IPS-20b (cell line): ENCODE measurements around the gene RAD9A.
"Not testable (repeated sequence)": the region's sequence is repeated elsewhere in the genome, so short reads cannot be mapped to it uniquely, and the experiment has no call there.

Experiments
- H3K27ac ChIP-seq: one replicate; pipeline ENCODE4 v1.5.1; 2013; ENCODE audit warnings: low read length
- H3K27me3 ChIP-seq: 2 replicates; pipeline ENCODE4 v1.6.1; 2013; ENCODE audit warnings: mild to moderate bottlenecking, low read length, inconsistent platforms; ENCODE audit not compliant: insufficient read depth
- H3K36me3 ChIP-seq: 2 replicates; pipeline ENCODE4 v1.6.1; 2013; ENCODE audit warnings: low read depth, mild to moderate bottlenecking, inconsistent platforms, low read length, moderate library complexity; ENCODE audit not compliant: insufficient read depth
- H3K4me1 ChIP-seq: 2 replicates; pipeline ENCODE4 v1.6.1; 2013; ENCODE audit warnings: mild to moderate bottlenecking, control low read depth, inconsistent platforms, low read length, moderate library complexity; ENCODE audit not compliant: insufficient read depth
- H3K4me3 ChIP-seq: 2 replicates; pipeline ENCODE4 v1.5.1; 2013; ENCODE audit warnings: mild to moderate bottlenecking, low read length, inconsistent platforms
- H3K9ac ChIP-seq: 2 replicates; pipeline ENCODE4 v1.6.1; 2013; ENCODE audit warnings: low read depth, mild to moderate bottlenecking, inconsistent platforms, low read length, moderate library complexity
- H3K9me3 ChIP-seq: 2 replicates; pipeline ENCODE4 v1.6.1; 2013; ENCODE audit warnings: mild to moderate bottlenecking, low read depth, low read length, inconsistent platforms; ENCODE audit not compliant: insufficient read depth

RAD9A gene

DNA sequence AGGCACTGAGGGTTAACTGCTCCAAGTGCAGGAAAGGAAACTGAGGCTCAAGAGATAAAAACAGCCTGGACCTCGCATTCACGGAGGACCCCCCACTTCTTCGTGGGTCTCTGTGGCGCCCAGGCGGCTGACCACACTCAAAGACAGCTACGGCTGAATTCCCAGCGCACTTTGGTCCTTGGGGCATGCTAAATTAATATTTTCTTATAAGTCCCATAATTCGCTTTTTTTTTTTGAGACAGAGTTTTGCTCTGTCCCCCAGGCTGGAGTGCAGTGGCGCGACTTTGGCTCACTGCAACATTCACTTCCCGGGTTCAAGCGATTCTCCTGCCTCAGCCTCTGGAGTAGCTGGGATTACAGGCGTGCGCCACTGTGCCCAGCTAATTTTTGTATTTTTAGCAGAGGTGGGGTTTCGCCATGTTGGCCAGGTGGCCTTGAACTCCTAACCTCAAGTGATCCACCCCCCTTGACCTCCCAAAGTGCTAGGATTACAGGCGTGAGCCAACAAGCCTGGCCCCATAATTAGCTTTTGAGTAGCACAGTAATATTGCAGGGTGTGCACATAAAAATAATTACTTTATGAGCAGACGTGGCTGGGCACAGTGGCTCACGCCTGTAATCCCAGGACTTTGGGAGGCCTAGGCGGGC lies 10.5 kb downstream of the RAD9A start:
- H3K27me3 ChIP-seq, H3K9me3 ChIP-seq, H3K27ac ChIP-seq, H3K4me1 ChIP-seq: not testable (repeated sequence)
- peak overlapping the region; percentile 61; the same call in 1 of the 2 replicates for H3K9ac ChIP-seq
- H3K4me3 ChIP-seq: peak overlapping the region; percentile 56
- peaks cover 30% of the 10 kb centered on the region for H3K36me3 ChIP-seq

DNA sequence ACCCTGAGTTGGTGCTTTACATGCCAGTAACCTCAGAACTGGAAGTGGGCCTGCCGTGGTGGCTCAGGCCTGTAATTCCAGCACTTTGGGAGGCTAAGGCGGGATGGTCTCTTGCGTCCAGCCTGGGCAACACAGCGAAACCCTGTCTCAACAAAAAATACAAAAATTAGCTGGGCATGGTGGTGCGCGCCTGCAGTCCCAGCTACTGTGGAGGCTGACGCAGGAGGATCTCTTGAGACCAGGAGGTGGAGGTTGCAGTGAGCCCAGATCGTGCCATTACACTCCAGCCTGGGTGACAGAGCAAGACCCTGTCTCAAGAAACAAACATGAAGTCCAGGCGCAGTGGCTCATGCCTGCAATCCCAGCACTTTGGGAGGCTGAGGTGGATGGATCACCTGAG lies 11.3 kb downstream of the RAD9A start:
- not testable (repeated sequence) for H3K9ac ChIP-seq, H3K4me3 ChIP-seq

GRCh38 chr11:67404515-67405195 lies 12.9 kb downstream of the RAD9A start:
- Histone ChIP-seq H3K27me3 (no peaks in the 10 kb centered on the region), H3K4me1 (peaks cover 6% of the 10 kb centered on the region; the same call in 1 of the 2 replicates), H3K4me3 (no peak overlapping the region), H3K27ac (no peak overlapping the region), H3K9me3 (no peaks in the 10 kb centered on the region), H3K36me3 (peaks cover 8% of the 10 kb centered on the region; the same call in 1 of the 2 replicates), H3K9ac (no peak overlapping the region)

More for the DNA sequence above, 11.3 kb downstream of the RAD9A start:
- not testable (repeated sequence) for H3K27ac ChIP-seq, H3K4me1 ChIP-seq, H3K27me3 ChIP-seq, H3K9me3 ChIP-seq
- peaks cover 22% of the 10 kb centered on the region for H3K36me3 ChIP-seq

- Histone ChIP-seq H3K27ac (no peak overlapping the region), H3K9me3 (no peaks in the 10 kb centered on the region), H3K4me1 (peaks cover 8% of the 10 kb centered on the region; the same call in 1 of the 2 replicates), H3K27me3 (no peaks in the 10 kb centered on the region), H3K4me3 (no peak overlapping the region), H3K9ac (no peak overlapping the region), H3K36me3 (peaks cover 4% of the 10 kb centered on the region; the same call in 1 of the 2 replicates)
Measured at GRCh38 chr11:67405196-67405567, 13.4 kb downstream of the RAD9A start.

DNA sequence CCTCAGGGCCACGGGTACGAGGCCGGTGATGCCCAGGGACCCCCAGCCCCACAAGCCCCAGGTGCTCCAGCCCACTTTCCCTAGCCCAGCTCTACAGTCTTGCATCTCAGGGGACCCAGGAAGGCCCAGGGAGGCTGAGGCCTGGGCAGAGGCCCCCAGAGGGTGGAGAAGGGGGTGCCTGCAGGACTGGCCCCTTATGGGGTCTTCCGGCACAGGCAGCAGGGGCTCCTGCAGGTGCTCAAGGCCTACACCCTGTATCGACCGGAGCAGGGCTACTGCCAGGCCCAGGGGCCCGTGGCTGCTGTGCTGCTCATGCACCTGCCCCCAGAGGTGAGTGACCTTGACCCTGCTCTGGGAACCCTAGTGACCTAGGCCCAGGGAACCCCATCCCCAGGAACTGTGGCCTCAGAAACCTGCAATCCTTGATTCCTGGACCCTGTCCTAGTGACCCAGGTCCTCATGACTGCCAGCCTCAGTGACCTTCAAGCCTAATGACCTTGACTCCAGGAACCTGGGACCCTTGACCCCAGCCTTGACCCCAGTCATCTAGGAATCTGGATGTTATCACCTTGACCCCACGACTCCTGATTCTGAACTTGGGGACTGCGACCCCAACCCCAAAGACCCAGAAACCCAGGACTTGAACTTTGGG lies 14.0 kb downstream of the RAD9A start:
- Histone ChIP-seq H3K9me3 (no peaks in the 10 kb centered on the region), H3K27ac (no peak overlapping the region), H3K4me3 (no peak overlapping the region), H3K36me3 (no peaks in the 10 kb centered on the region), H3K27me3 (no peaks in the 10 kb centered on the region), H3K4me1 (peaks cover 8% of the 10 kb centered on the region; the same call in 1 of the 2 replicates), H3K9ac (no peak overlapping the region)

DNA sequence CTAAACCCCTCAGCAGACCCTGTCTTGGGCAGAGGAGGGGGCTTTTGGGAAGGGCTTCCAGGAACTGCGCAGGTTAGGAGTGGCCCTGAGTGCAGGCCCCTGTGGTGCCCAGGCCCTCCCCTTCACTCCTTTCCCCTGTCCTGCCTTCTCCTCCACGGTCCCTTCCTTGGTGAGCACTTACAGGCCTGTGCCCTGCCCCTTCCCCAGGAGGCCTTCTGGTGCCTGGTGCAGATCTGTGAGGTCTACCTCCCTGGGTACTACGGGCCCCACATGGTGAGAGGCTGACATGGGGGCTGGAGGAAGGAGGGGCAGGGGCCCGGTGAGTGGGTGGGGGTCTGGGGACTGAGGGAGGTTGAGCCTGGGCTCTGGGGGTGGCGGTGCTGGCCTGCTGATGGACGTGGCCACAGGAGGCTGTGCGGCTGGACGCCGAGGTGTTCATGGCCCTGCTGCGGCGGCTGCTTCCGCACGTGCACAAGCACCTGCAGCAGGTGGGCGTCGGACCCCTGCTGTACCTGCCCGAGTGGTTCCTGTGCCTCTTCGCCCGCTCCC lies 14.7 kb downstream of the RAD9A start:
- Histone ChIP-seq H3K4me1 (peaks cover 8% of the 10 kb centered on the region; the same call in 1 of the 2 replicates), H3K27ac (no peak overlapping the region), H3K9ac (no peak overlapping the region), H3K36me3 (no peaks in the 10 kb centered on the region), H3K9me3 (no peaks in the 10 kb centered on the region), H3K4me3 (no peak overlapping the region), H3K27me3 (peaks cover 4% of the 10 kb centered on the region; the same call in 1 of the 2 replicates)

GRCh38 chr11:67406969-67407687 lies 15.3 kb downstream of the RAD9A start:
- Histone ChIP-seq H3K27me3 (peaks cover 10% of the 10 kb centered on the region), H3K4me1 (peaks cover 6% of the 10 kb centered on the region; the same call in 1 of the 2 replicates), H3K4me3 (no peak overlapping the region), H3K27ac (no peak overlapping the region), H3K9me3 (no peaks in the 10 kb centered on the region), H3K36me3 (no peaks in the 10 kb centered on the region), H3K9ac (no peak overlapping the region)

GRCh38 chr11:67407688-67408163 lies 15.9 kb downstream of the RAD9A start:
- H3K36me3 ChIP-seq: no peaks in the 10 kb centered on the region
- H3K27me3 ChIP-seq: peaks cover 16% of the 10 kb centered on the region
- peaks cover 3% of the 10 kb centered on the region; the same call in 1 of the 2 replicates for H3K4me1 ChIP-seq
- H3K9ac ChIP-seq: no peak overlapping the region
- H3K9me3 ChIP-seq: no peaks in the 10 kb centered on the region
- no peak overlapping the region for H3K4me3 ChIP-seq
- no peak overlapping the region for H3K27ac ChIP-seq

- Histone ChIP-seq H3K4me1 (peaks cover 3% of the 10 kb centered on the region; the same call in 1 of the 2 replicates), H3K9ac (no peak overlapping the region), H3K27me3 (peaks cover 24% of the 10 kb centered on the region), H3K36me3 (no peaks in the 10 kb centered on the region), H3K4me3 (no peak overlapping the region), H3K27ac (no peak overlapping the region), H3K9me3 (no peaks in the 10 kb centered on the region)
Measured at GRCh38 chr11:67408437-67409200, 16.8 kb downstream of the RAD9A start.

DNA sequence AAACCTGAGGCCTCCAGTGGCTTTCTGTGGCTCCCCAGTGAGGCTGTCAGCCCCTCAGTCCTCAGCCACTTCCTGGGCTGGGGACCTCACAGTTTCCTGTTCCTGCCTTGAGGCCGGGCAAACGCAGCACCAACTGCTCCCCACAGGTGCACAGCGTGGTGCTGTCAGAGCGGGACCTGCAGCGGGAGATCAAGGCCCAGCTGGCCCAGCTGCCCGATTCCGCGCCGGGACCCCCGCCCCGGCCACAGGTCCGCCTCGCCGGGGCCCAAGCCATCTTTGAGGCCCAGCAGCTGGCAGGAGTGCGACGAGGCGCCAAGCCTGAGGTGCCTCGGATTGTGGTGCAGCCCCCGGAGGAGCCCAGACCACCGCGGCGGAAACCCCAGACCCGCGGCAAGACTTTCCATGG lies 17.5 kb downstream of the RAD9A start:
- Histone ChIP-seq H3K4me1 (peaks cover 3% of the 10 kb centered on the region; the same call in 1 of the 2 replicates), H3K9ac (no peak overlapping the region), H3K27me3 (peaks cover 24% of the 10 kb centered on the region), H3K9me3 (no peaks in the 10 kb centered on the region), H3K36me3 (no peaks in the 10 kb centered on the region), H3K27ac (no peak overlapping the region), H3K4me3 (no peak overlapping the region)
